GM19023 (cell line): ENCODE results near the gene RFX8.
"Not testable (repeated sequence)": the region's sequence is repeated elsewhere in the genome, so short reads cannot be mapped to it uniquely, and the experiment has no call there.

Source experiments
- ATAC-seq: cut with Tn5 transposase; IDR thresholded peaks from one replicate; pipeline ENCODE4 v1.9.1; 2021; ENCODE audit warnings: mild to moderate bottlenecking, moderate library complexity; ENCODE audit not compliant: unreplicated experiment

The RFX8 gene

GRCh38 chr2:101442667-101443061 is 32.2 kb downstream of the RFX8 start:
- ATAC-seq: no peak

GRCh38 chr2:101442042-101442666 is 32.8 kb downstream of the RFX8 start:
- ATAC-seq: no peak

- no peak for ATAC-seq
Measured at GRCh38 chr2:101440127-101440738, 34.7 kb downstream of the RFX8 start.

- ATAC-seq: no peak
Measured at GRCh38 chr2:101439716-101440115, 35.2 kb downstream of the RFX8 start.

- ATAC-seq: not testable (repeated sequence)
Measured at GRCh38 chr2:101438555-101438954, 36.4 kb downstream of the RFX8 start.

- no peak for ATAC-seq
Measured at GRCh38 chr2:101435001-101435862, 39.7 kb downstream of the RFX8 start.

- ATAC-seq: no peak
Measured at GRCh38 chr2:101433465-101433864, 41.4 kb downstream of the RFX8 start.

GRCh38 chr2:101432411-101433181 is 42.3 kb downstream of the RFX8 start:
- ATAC-seq: no peak

GRCh38 chr2:101431486-101431885 is 43.4 kb downstream of the RFX8 start:
- no peak for ATAC-seq

GRCh38 chr2:101430156-101430555 is 44.8 kb downstream of the RFX8 start:
- ATAC-seq: no peak

- no peak for ATAC-seq
Measured at GRCh38 chr2:101429453-101429852, 45.5 kb downstream of the RFX8 start.

GRCh38 chr2:101428422-101429176 is 46.3 kb downstream of the RFX8 start:
- ATAC-seq: no peak

- no peak for ATAC-seq
Measured at GRCh38 chr2:101427743-101428142, 47.2 kb downstream of the RFX8 start.

- ATAC-seq: no peak
Measured at GRCh38 chr2:101427240-101427639, 47.7 kb downstream of the RFX8 start.

- no peak for ATAC-seq
Measured at GRCh38 chr2:101426822-101427221, 48.1 kb downstream of the RFX8 start.

GRCh38 chr2:101420623-101421022 is 54.3 kb downstream of the RFX8 start:
- no peak for ATAC-seq

GRCh38 chr2:101419096-101419663 is 55.7 kb downstream of the RFX8 start:
- no peak for ATAC-seq

- no peak for ATAC-seq
Measured at GRCh38 chr2:101418460-101419095, 56.3 kb downstream of the RFX8 start.

GRCh38 chr2:101416609-101417008 is 58.3 kb downstream of the RFX8 start:
- no peak for ATAC-seq

GRCh38 chr2:101415884-101416283 is 59.0 kb downstream of the RFX8 start:
- ATAC-seq: no peak
